Stimulated activated naive CD4-positive, alpha-beta T cell (primary cell): ENCODE data around the gene CELF2.
"Not testable (repeated sequence)": the region's sequence is repeated elsewhere in the genome, so short reads cannot be mapped to it uniquely, and the experiment has no call there.

Source experiments
- DNase-seq, 6 experiments: peaks; one replicate each; lab custom pipeline; 2025; lab: John Stamatoyannopoulos, UW

CELF2 gene

DNA sequence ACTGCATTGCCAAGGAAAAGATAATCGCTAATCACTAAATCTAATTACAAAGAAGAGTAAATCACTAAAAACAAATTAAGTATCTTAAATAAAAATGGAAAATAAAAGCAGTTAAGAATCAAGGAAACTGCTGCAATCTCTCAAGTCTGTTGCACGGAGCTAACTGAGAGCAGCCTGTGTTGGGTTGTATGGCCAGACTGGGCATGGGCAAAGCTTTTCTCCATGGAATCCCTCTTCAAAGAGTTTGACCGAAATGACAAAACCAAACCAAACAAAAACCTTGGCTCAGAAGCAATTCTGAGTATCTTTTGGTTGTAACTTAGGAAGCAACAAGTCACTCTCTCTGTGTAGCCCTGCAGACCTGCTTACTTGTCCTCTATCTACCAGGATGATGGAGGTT lies 78.8 kb downstream of the CELF2 start:
- no peak for DNase-seq

DNA sequence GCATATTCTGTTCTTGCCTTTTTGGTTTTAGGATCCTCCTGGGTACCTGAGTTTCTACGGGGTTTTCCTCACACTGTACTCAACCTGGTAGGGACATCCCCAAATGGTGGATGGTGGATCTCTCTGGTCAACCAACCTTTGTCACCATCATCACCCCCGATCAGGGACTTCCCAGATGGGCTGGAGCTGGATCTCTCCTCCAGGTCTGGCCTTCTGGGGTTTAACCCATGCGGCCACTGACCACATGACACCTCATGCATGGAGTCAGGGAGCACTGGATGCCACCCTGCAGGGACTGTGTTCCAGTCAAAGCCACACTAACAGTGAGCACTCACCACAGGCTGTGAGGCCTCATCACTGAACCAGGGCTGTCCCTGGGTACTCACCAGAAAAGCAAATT lies 80.0 kb downstream of the CELF2 start:
- no peak for DNase-seq

DNA sequence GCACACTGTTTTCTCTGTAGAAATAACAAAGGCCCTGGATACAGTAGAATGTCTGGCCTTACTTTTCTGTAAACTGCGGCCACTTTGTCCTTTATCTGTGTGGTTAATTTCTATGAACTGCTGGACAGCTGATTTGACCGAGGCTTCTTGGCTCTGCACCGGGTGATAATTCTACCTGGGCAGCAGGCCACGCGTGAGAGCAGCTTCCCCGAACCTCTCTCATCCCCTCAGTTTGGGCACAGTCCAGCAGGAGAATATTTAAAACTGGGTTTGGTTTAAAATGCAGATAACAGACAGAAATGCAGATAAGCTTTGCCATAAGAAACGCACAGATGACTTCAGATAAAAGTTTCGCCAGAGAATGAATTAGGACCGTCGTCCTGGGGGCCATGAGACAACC lies 81.0 kb downstream of the CELF2 start:
- no peak for DNase-seq

DNA sequence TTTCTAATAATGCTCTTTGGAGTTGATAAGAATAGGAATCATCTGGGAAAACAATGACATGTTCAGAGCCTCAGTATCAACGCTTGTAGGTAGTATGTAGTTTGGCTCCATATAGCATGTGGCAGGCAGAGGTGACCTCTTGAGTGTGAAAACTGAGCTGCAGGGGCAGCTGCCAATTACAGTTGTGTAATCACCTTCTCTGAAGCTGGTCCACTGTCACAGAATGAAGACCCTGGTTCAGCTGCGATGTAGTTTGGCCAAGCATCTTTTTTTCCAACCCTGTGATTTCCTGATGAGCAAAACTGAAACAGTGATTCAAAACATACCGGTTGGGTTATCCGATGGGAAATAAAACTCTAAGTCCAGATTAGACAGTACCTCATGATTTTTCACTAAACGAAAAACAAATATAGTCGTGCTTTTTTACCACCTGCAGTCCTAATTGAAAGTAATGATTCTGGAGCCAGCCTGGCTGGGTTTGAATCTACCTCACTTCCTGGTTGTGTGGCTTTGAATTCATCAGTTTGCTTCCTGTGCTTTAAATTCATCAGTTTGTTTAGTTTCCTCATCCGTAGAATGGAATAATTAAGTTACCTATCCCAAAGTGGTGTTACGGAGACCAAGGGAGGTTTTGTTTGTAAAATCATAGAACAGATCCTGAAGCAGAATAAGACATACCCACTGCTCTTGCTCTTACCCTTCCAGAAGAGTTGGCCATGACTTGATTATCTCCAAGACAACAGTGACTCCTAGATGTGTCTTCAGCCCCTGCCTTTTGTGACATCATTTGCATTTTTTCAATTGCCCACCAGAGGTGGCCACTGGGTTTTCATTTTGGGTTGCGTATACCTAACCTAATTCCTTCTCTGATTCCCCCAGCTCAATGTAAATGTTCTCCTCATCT lies 87.4 kb downstream of the CELF2 start:
- DNase-seq, result no peak

DNA sequence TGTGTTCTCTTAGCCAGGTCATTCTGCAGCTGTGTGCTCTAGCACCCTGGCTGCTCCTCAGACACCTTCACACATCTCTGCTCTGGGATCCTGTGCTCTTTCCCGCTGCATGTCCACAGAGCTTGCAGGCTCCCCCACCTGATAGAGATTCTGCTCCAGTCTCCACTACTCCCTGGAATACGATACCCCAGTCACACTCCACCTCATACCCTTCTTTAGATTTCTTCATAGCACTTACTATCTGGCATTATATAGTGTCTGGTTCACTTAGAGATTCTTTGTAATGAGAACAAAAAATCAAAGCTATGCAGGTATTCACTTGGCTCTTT lies 88.0 kb downstream of the CELF2 start:
- no peak for DNase-seq

DNA sequence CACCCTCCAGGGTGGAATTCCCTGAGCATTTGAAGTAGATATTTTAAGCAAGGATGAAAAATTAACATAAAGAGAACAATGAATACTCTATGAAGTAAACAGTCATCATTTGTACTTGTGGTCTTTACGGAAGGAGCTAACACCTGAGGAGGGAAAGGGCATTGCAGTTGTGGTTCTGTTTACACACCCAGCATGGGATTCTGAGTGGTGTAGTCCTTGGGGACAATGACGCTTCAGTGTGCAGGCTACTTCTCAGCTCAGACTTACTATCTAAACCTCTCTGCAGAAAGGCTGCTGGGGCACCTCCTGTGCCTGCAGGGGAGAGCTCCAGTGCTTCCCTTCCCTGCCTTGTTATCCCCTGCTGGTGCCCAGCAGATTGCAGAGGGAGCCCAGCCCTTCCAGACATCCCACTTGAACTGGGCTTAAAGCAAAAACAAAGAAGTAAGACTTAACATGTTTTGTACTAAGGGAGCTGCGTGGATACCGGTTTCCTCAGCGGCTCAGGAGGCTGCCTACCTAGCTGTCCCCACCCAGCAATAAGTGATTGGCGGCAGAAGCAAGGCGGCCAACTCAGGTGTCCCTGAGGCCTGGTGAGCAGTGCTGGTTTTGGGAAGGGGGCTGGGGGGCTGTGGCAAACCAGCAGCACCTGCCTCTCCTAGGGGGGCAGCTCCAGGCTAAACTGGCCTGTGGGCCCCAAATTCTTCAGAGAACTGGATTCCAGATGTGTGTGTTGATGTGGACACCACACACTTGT lies 89.1 kb downstream of the CELF2 start:
- no peak for DNase-seq

DNA sequence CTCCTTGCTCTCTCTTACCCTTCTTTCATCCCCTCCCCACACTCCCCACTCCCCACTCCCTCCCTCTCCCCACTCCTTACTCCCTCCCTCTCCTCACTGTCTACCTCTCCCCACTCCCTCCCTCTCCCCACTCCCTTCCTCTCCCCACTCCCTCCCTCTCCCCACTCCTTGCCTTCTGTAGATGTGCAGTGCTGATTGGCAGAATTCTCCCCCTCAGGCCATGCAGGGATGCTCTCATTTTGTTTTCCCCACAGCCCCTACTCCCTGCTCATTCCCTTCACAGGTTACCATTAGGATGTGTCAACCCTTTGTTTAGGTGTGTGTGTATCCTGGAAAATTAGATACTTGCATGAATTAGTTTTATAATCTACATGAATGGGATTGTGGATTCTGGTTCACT lies 90.3 kb downstream of the CELF2 start:
- DNase-seq, result no peak

DNA sequence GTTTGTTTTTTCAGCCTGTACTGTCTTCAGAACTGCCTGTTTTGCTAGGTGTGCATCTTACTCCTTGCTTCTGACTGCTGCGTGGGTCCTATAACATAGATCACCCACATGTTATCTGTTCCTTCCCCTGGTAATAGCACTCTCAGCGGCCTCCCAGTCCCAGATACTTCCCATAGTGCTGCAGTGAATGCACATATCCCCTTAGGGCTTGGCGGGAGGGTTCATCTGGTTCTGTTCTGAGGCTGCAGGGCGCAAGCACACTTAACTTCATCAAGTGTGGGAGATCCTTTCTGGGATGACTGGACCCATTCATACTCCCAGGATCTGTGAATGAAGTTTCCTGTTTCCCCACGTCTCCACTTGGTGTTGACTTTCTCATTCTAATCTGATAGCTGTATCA lies 90.7 kb downstream of the CELF2 start:
- DNase-seq, result no peak

DNA sequence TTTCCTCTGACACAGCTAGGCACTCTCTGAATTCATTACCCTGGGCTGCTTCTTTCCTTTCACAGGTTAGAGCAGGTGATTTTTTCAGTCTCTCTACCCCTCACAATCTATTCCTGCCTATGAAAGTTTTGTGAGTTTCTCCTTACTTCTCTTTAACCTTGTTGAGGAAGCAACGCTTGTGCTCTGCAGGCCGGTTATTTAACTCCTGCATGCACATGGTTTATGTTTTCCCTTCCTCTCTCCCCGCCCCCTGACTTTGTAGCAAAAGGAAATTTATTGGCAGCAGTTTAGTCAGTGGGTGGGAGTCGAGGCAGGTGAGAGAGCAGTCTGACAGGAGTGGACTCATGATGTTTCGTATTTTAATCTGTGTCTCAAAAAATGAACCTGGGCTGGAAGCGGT lies 91.9 kb downstream of the CELF2 start:
- no peak for DNase-seq

DNA sequence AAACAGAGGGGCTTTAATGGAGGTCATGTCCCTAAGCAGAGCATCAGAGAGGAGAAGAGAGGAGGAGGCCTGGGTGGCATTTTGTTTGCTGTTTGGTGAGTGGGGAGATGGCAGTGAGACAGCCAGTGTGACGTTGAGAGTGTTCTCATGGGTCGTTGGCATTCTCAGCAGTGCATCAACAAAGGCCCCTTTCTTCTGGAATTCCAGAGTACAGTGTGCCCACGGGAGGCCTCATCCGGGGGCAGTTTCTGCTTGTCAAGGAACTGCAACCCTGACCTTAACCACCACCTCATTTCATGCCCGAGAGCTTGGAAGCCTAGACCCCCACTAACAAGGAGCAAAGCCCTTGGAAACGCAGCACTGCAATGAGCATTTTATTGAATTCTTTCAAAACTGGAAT lies 92.9 kb downstream of the CELF2 start:
- no peak for DNase-seq

DNA sequence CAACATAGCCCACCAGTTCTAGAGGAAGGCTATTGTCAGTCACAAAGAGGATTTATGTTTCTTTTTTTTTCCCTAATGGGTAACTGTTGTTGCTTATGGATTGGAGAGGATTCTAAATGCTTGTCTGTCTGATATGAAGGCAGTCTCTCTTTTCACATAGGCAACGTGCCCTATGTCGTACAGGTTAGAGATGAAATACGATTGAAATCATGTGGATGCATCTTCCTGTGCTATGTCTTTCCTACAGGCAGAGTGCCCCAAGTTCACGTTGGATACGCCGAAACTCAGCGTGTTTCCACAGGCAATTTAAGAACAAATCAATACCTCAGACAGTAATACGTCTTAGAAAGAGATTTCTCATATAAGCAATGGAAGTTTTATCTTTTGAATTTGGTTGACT lies 93.8 kb downstream of the CELF2 start:
- no peak for DNase-seq

DNA sequence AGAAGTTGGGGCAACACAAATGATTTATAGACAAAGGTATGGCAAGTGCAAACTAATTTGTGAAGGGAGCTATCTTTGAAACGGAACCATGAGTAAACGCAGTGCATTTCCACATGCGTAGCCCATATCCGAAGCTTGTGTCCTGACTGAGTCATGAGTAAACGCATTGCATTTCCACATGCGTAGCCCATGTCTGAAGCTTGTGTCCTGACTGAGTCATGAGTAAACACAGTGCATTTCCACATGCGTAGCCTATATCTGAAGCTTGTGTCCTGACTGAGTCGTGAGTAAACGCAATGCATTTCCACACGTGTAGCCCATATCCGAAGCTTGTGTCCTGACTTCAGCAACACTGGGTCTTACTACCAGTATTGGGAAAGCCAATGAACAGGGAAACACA lies 95.0 kb downstream of the CELF2 start:
- DNase-seq, result no peak

DNA sequence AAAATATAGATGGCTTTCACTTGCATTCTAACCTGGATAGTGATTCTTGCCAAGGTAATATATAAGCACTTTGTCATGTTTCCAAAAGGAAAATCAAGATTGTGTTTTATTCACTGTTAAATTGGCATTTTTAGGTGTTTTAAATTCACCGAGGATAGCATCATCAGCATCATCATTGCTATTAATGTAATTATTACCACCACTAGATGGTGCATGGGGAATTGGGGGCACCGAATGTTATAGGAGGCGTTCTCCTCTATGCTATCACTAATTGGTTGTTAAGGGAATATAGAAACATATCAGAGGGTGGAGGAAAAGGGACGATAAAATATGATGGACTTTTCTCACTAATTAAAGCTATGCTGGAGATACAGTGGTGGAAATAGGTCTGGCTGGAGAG lies 95.5 kb downstream of the CELF2 start:
- peak in 4 of 6 experiments; percentile 8 to 69 (median 52) for DNase-seq

DNA sequence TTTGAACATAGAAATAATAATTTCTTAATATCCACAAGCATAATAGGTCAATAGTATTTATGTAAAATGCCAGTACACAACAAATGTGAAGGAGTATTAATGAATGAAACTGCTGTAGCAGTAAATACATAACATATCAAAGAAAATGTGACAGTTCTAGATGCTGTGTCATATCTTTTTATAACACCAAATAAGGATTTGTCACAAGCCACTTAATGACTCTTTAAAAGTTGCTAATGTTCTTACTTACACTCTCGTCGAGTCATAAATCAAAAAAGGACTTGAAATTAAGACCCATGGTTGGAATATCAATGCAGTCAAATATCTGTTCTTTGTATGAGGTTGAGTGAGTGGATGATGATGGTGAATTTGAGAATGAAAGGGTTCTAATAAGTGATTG lies 96.6 kb downstream of the CELF2 start:
- no peak for DNase-seq

DNA sequence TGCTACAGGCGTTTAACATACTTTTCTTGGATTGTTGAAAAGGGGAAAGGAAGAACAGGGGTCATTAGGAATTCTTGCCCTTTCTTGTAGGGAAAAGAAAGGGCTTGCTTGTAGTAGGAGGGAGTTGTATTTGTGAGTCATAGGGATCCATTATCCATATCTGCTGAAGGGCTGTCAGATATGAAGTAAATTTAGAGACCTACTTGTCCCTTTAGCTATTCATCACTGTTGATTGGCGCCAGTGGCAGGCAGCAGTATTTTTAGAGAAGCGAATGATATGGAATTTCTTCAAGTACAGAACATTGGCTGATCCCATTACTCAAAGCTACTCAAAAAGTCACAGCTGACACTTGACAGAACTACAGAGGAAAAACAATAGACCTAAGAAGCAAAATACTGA lies 97.7 kb downstream of the CELF2 start:
- DNase-seq, result no peak

DNA sequence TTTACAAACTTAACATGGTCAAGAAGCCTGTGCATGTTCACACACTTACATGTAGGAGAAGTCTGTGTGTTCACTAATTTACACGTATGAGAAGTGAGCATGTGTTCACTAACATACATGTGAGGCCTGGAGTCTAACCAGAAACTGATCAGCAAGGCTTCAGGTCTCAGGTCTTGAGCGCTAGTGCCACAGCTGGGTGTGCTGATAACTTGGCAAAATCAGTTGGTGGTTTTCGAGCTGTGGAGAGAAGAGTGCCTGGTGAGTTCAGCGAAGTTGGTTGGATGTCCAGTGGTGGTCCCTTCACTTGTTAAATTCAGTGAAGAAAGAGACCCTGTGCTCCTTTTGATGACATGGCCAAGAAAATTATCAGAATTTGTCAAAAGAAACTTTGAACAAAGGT lies 98.7 kb downstream of the CELF2 start:
- DNase-seq, result no peak

DNA sequence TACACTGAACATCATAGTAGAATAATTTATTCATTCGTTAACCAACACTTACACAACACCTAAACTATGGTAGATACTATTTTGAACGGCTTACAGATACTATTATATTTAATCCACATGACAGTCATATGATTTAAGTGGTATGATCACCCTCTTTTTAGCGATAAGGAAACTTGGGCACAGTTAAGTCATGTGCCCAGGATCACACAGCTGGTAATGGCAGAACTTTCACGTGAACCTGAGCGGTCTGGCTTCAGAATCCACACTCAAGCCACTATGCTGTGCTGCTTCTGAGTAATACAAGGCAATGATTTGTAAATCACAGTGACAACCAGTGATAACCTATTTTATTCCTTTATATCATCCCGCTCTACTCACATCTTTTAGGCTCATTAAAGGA lies 99.1 kb downstream of the CELF2 start:
- no peak for DNase-seq

DNA sequence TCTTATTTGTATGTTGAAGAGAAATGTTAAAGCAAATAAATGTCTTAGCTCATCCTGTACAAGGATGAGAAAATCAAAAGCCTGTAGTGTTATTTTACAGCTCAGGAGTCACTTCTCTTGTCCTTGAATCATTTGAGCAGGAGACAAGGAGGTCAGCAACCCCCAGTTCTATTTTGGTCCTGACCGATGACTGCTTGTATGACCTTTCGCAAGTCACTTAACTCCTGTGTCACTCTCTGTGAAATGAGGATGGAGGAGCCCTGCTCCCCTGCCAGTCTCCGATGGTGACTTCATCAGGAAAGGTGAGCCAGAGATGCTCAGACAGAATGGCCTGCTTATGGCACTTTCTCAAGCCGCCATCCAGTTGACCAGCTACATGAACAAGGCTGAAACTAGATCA lies 101.0 kb downstream of the CELF2 start:
- no peak for DNase-seq

DNA sequence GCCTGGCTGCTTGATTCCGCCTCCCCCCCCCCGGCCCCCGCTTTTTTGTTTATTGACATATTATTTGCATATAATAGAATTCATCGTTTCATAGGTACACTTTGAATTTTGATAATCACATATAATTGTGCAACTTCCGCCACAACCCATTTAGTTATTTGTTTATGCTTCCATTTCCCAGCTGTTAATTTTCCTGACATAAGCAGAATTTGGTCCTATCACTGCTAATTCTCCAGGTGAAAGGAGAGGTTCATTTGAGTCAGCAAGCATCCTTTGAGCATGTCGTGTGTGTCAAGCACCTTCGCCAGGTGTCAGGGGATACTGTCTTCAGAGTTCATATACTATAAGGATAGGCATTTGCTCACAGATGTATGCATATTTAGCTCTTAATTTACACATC lies 102.2 kb downstream of the CELF2 start:
- no peak for DNase-seq

DNA sequence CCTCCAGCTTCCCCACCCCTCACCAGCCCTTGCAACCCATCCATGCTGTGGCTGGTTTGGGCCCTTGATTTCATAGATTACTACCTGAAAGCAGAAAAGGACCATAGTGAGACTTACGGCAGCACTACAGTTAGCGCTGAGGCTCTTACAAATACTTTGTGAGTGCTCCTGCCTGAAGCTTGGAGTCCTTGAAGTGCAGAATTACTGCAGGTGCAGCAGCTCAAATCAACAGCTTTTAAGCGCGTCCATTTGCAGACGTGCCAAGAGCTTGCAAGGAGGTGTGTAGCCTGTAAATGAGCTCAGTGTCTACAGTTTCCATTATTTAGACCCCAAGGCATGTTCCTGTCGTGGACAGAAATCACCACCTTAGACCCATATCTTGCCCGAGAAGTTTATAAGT lies 103.0 kb downstream of the CELF2 start:
- no peak for DNase-seq

DNA sequence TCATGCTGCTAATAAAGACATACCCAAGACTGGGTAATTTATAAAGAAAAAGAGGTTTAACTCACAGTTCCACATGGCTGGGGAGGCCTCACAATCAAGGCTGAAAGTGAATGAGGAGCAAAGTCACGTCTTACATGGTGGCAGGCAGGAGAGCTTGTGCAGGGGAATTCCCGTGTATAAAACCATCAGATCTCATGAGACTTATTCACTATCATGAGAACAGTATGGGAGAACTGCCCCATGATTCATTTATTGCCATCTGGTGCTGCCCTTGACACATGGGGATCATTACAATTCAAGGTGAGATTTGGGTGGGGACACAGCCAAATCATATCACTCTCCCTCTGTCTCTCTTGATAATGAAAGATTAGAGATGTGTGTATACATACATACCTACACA lies 106.2 kb downstream of the CELF2 start:
- DNase-seq, result not testable (repeated sequence)

DNA sequence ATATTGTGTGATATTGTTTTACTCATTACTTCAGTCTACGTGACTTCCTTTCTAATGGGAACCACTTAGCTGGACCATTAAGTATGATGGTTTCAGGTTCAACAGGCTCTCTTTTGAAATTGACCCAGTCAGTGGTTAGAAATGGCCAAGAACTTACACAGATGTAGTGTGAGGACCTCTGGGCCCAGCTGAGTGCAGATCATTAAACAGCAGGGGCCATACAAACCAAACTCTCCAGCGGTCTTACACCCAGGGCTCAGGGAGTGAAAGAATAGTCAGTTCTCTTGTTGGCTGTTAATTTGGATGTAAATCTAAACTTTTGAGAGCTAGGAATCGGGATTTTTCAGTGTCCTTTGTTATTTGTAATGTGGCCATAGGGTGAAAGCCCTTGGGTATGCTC lies 107.3 kb downstream of the CELF2 start:
- DNase-seq, result no peak

DNA sequence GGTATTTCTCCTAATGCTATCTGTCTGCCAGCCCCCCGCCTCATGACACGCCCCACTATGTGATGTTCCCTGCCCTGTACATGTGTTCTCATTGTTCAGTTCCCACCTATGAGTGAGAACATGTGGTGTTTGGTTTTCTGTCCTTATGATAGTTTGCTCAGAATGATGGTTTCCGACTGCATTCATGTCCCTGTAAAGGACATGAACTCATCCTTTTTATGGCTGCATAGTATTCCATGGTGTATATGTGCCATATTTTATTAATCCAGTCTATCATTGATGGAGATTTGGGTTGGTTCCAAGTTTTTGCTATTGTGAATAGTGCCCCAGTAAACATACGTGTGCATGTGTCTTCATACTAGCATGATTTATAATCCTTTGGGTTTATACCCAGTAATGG lies 109.3 kb downstream of the CELF2 start:
- DNase-seq, result not testable (repeated sequence)
